Mesangial cell (primary cell): ENCODE results near the gene CCDC197. TPM values are rescaled to one million over a fixed set of nuclear protein-coding genes. Genes with fewer than 3 reads are reported as not detected.

Experiments used
- total RNA-seq: library from RNA; depleted of rRNA; stranded (reverse); fragments of >200 nt; gene quantifications from 2 replicates; pipeline ENCODE4 v1.2.3, GENCODE V29; 2015

Gene CCDC197
- total RNA-seq: not detected in 2 replicates

GRCh38 chr14:93997082-93997481 is at the start of gene CCDC197:
CCDC197 (plus strand) TSS chr14:93997301; CDS start chr14:93998132, 831 bp downstream.

GRCh38 chr14:93976477-93977057 is 20.5 kb upstream of the CCDC197 start, which contains the start of gene ASB2:
ASB2 (minus strand) TSS chr14:93976570; CDS start chr14:93964539, 12,031 bp downstream.

GRCh38 chr14:94026173-94026888 is 29.2 kb downstream of the CCDC197 start, which contains the start of gene OTUB2:
OTUB2 (plus strand) TSS chr14:94026340; CDS start chr14:94026538, 198 bp downstream.

Other genes with a start within 250 kb of the CCDC197 start
- gene PRIMA1, start 208.8 kb upstream of the CCDC197 start, total RNA-seq: not detected in 2 replicates
- not detected in 2 replicates for gene FAM181A, start 70.0 kb upstream of the CCDC197 start, total RNA-seq
- 0.13 and 0.16 TPM in 2 replicates for gene ASB2, start 20.7 kb upstream of the CCDC197 start, total RNA-seq
- gene OTUB2, start 29.0 kb downstream of the CCDC197 start, total RNA-seq: 3.7 and 4.1 TPM in 2 replicates
- gene DDX24, start 83.9 kb downstream of the CCDC197 start, total RNA-seq: 57.3 and 92.7 TPM in 2 replicates
- 15.0 and 22.0 TPM in 2 replicates for gene IFI27L1, start 84.0 kb downstream of the CCDC197 start, total RNA-seq
- 2.3 and 3.8 TPM in 2 replicates for gene IFI27, start 113.4 kb downstream of the CCDC197 start, total RNA-seq
- 150 and 213 TPM in 2 replicates for gene IFI27L2, start 132.3 kb downstream of the CCDC197 start, total RNA-seq
- gene PPP4R4, start 177.0 kb downstream of the CCDC197 start, total RNA-seq: 0.16 and 0.38 TPM in 2 replicates